Left ventricle myocardium inferior (tissue), 1 donor: ENCODE measurements around the gene MGP. TPM values are rescaled to one million over a fixed set of nuclear protein-coding genes. Genes with fewer than 3 reads are reported as not detected.

Source experiments
- DNase-seq: peaks from one replicate; pipeline ENCODE4 v3.0.0-alpha.2; 2020
- H3K27ac ChIP-seq: fragments of 200-600 bp; replicated peaks from 2 replicates; pipeline ENCODE4 v1.8.0; 2021
- H3K27me3 ChIP-seq: fragments of 200-600 bp; 2 replicates; pipeline ENCODE4 v1.8.0; 2021; ENCODE audit warnings: low read depth
- H3K36me3 ChIP-seq: fragments of 200-600 bp; 2 replicates; pipeline ENCODE4 v1.8.0; 2021
- H3K4me1 ChIP-seq: fragments of 200-600 bp; 2 replicates; pipeline ENCODE4 v1.8.0; 2021
- H3K4me3 ChIP-seq: fragments of 200-600 bp; 2 replicates; pipeline ENCODE4 v1.8.0; 2021; ENCODE audit warnings: mild to moderate bottlenecking, moderate library complexity
- H3K9me3 ChIP-seq: fragments of 200-600 bp; replicated peaks from 2 replicates; pipeline ENCODE4 v1.8.0; 2021
- CTCF ChIP-seq: fragments of 200-600 bp; IDR thresholded peaks from 2 replicates; pipeline ENCODE4 v1.8.0; 2021; ENCODE audit warnings: antibody characterized with exemption, mild to moderate bottlenecking, borderline replicate concordance
- intact Hi-C: fragments of 100-400 bp; cut with micrococcal nuclease; formaldehyde crosslinking; loops from one replicate; pipeline ENCODE4 v1.11.0; 2022
- total RNA-seq: library from RNA; stranded (reverse); fragmentation: NEBNext Ultra II Directional; extraction: Animal tissue kit (Norgen Biotek cat#: 25700); gene quantifications from one replicate; pipeline ENCODE4 v1.2.1, GENCODE V29; 2021
- donor health status: DM: no; HTN: yes; CAD: no; lungs with severe emphysema.

The MGP gene
- total RNA-seq, 1 donor from 2014 or later = 497 TPM

- no peak overlapping the region for H3K27ac ChIP-seq
- peaks cover 18% of the 10 kb centered on the region for H3K4me1 ChIP-seq
- H3K9me3 ChIP-seq = no peaks in the 10 kb centered on the region
- intact Hi-C loops = no loop called here
- H3K27me3 ChIP-seq = no peaks in the 10 kb centered on the region
- H3K4me3 ChIP-seq = no peak overlapping the region
- no peak for DNase-seq
- no peak for TF ChIP-seq CTCF
- H3K36me3 ChIP-seq = no peaks in the 10 kb centered on the region
Observed at GRCh38 chr12:14930299-14930698, 44.6 kb upstream of the MGP start.

GRCh38 chr12:14928931-14929330, 43.3 kb upstream of the MGP start:
- Histone ChIP-seq H3K4me1 (peaks cover 18% of the 10 kb centered on the region), H3K27ac (peak overlapping the region; percentile 23), H3K27me3 (no peaks in the 10 kb centered on the region), H3K36me3 (no peaks in the 10 kb centered on the region), H3K4me3 (no peak overlapping the region), H3K9me3 (no peaks in the 10 kb centered on the region)
- TF ChIP-seq CTCF = no peak
- intact Hi-C loops = no loop called here
- no peak for DNase-seq

- Histone ChIP-seq H3K9me3 (no peaks in the 10 kb centered on the region), H3K36me3 (no peaks in the 10 kb centered on the region), H3K27ac (no peak overlapping the region), H3K27me3 (no peaks in the 10 kb centered on the region), H3K4me1 (peaks cover 18% of the 10 kb centered on the region), H3K4me3 (no peak overlapping the region)
- DNase-seq = no peak
- intact Hi-C loops = no loop called here
- no peak for TF ChIP-seq CTCF
Observed at GRCh38 chr12:14927267-14927666, 41.6 kb upstream of the MGP start.

- no peaks in the 10 kb centered on the region for H3K9me3 ChIP-seq
- H3K27ac ChIP-seq = no peak overlapping the region
- H3K4me3 ChIP-seq = no peak overlapping the region
- H3K4me1 ChIP-seq = peaks cover 10% of the 10 kb centered on the region
- no peaks in the 10 kb centered on the region for H3K27me3 ChIP-seq
- intact Hi-C loops = no loop called here
- no peak for TF ChIP-seq CTCF
- no peak for DNase-seq
- H3K36me3 ChIP-seq = no peaks in the 10 kb centered on the region
Observed at GRCh38 chr12:14924541-14924940, 38.9 kb upstream of the MGP start.

GRCh38 chr12:14923944-14924343, 38.3 kb upstream of the MGP start:
- Histone ChIP-seq H3K4me3 (no peak overlapping the region), H3K27me3 (no peaks in the 10 kb centered on the region), H3K4me1 (peaks cover 4% of the 10 kb centered on the region), H3K9me3 (no peaks in the 10 kb centered on the region), H3K36me3 (no peaks in the 10 kb centered on the region), H3K27ac (no peak overlapping the region)
- intact Hi-C loops = no loop called here
- TF ChIP-seq CTCF = no peak
- no peak for DNase-seq

GRCh38 chr12:14921218-14921617, 35.6 kb upstream of the MGP start:
- no peak for TF ChIP-seq CTCF
- no peak for DNase-seq
- H3K27me3 ChIP-seq = no peaks in the 10 kb centered on the region
- intact Hi-C loops = no loop called here
- H3K27ac ChIP-seq = no peak overlapping the region
- no peak overlapping the region for H3K4me3 ChIP-seq
- H3K9me3 ChIP-seq = no peaks in the 10 kb centered on the region
- H3K36me3 ChIP-seq = no peaks in the 10 kb centered on the region
- no peaks in the 10 kb centered on the region for H3K4me1 ChIP-seq
